Measurements from ENCODE around the gene PFDN5.
"Not testable (repeated sequence)": the region's sequence is repeated elsewhere in the genome, so short reads cannot be mapped to it uniquely, and the experiment has no call there.

Gene PFDN5

DNA sequence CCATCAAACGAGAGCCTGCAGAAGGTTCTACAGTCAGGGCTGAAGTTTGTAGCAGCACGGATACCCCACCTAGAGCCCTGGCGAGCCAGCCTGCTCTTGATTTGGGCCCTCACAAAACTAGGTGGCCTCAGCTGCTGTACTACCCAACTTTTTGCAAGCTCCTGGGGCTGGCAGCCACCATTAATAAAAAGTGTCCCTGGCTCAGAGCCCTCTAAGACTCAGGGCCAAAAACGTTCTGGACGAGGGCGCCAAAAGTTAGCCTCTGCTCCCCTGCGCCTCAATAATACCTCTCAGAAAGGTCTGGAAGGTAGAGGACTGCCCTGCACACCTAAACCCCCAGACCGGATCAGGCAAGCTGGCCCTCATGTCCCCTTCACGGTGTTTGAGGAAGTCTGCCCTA lies 8.9 kb upstream of the PFDN5 start:
- DNase-seq (ENCODE audit: low read depth in 2 of 3, low spot score in 1 of 3) = no peak

- DNase-seq (ENCODE audit: low read depth in 2 of 3, low spot score in 1 of 3) = peak in 1 of 3 donors; percentile 44
Measured at GRCh38 chr12:53287741-53288216, 7.6 kb upstream of the PFDN5 start.

- DNase-seq (ENCODE audit: low read depth in 2 of 3, low spot score in 1 of 3) = no peak
Measured at GRCh38 chr12:53288322-53288721, 7.0 kb upstream of the PFDN5 start.

- no peak for DNase-seq (ENCODE audit: low read depth in 2 of 3, low spot score in 1 of 3)
Measured at GRCh38 chr12:53289891-53290290, 5.5 kb upstream of the PFDN5 start.

GRCh38 chr12:53290661-53291060 lies 4.7 kb upstream of the PFDN5 start:
- DNase-seq (ENCODE audit: low read depth in 2 of 3, low spot score in 1 of 3) = no peak

DNA sequence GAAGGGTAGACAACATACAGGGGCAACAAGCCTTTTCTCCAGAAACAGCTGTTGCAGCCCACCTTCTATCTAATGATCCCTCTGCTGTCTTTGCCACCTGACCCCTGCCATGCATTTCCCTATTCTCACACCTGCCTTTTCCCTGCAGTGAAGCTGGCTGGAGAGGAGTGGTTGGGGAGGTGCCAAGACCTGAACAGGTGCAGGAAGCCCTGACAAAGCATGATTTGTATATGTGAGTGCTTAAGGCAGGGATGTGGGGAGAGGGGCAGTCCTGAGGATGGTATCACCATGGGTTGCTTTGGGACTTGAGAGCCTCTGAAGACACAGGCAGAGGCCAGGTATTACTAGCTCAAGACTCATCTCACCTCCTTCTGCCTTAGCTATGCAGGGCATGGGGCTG lies 2.9 kb upstream of the PFDN5 start:
- DNase-seq (ENCODE audit: low read depth in 2 of 3, low spot score in 1 of 3) = no peak

DNA sequence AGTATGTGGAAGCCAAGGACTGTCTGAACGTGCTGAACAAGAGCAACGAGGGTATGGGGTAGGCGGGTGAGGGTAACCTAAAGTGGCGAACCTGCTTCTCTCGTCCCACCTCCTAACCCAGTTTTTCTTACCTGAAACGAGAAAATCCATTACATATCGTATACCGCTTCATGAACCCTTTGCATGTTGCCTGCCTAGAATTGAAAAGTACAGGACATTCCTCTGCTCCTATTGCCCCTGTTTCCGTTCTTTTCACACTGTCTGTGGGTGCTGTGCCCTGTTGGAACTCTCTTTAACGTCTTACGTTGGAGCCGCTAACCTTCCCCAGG lies 513 bp downstream of the PFDN5 start:
- DNase-seq (ENCODE audit: low read depth in 2 of 3, low spot score in 1 of 3) = no peak

DNA sequence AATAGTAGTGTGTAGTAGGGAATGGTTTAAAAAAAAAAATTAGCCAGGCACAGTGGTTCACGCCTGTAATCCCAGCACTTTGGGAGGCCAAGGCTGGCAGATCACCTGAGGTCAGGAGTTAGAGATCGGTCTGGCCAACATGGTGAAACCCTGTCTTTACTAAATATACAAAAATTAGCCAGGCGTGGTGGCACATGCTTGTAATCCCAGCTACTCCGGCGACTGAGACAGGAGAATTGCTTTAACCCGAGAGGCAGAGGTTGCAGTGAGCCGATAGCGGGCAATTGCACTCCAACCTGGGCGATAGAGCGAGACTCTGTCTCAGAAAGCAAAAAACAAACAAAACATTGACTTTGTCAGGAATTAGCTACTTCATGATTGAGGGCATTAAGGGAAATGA lies 1.8 kb downstream of the PFDN5 start:
- DNase-seq (ENCODE audit: low read depth in 2 of 3, low spot score in 1 of 3) = not testable (repeated sequence)

- DNase-seq (ENCODE audit: low read depth in 2 of 3, low spot score in 1 of 3) = no peak
Measured at GRCh38 chr12:53298164-53298563, 2.8 kb downstream of the PFDN5 start.

DNA sequence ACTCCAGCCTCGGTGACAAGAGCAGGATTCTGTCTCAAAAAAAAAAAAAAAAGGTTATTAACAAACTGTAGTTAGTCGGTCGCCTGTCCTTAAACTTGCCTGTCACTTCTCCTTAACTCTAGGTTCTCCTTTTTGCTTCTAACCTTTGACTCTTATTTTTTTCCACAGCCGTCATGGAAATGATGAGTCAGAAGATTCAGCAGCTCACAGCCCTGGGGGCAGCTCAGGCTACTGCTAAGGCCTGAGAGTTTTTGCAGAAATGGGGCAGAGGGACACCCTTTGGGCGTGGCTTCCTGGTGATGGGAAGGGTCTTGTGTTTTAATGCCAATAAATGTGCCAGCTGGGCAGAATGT lies 3.7 kb downstream of the PFDN5 start:
- DNase-seq (ENCODE audit: low read depth in 2 of 3, low spot score in 1 of 3) = peak in 2 of 3 donors; percentile 29 to 78

DNA sequence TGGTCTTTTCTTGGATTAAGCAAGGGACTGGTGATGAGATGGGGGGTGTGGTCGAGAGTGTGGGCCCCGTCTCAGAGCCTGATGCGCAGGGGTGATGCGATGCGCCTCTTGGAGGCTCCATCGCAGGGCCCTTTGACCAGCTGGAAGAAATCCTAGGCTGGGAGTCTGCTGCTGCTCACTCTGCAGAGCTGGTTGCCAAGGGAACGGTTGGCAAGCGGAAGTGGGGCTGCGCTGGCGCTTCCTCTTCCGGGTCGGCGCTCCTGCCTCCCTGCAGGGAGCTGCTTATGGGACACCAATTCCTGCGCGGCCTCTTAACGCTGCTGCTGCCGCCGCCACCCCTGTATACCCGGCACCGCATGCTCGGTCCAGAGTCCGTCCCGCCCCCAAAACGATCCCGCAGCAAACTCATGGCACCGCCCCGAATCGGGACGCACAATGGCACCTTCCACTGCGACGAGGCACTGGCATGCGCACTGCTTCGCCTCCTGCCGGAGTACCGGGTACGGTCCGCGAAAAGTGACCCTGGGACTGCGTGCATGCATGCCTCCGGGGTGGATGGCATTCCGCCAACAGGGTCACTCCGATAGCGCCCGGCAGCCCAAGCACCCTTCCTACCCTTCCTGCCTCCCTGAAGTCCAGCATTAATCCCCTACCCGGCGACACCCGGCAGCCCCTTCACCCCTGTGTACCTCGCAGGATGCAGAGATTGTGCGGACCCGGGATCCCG lies 4.3 kb downstream of the PFDN5 start, which contains the start of gene MYG1:
MYG1 (plus strand) TSS at position 242 of the 727 bp plus-strand sequence; CDS start at position 285, 43 bp downstream.
- DNase-seq (ENCODE audit: low read depth in 2 of 3, low spot score in 1 of 3) = peak; percentile 76 to 84 (median 80)

DNA sequence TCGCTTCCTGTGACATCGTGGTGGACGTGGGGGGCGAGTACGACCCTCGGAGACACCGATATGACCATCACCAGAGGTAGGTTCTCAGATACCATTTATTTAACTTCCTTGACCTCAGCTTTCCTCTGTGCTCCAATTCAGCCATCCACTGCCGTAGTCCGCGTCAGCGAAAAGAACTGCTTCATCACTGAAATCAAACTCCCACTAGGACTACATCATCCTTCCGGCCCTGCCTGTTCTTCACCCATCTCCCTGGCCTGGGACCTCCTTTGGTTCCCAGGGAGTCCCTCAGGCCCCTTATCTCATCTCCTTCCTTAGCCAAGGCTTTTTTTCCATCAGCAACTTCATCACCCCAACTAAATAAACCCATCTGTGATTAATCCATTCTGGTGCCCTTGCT lies 4.8 kb downstream of the PFDN5 start:
- no peak for DNase-seq (ENCODE audit: low read depth in 2 of 3, low spot score in 1 of 3)

DNA sequence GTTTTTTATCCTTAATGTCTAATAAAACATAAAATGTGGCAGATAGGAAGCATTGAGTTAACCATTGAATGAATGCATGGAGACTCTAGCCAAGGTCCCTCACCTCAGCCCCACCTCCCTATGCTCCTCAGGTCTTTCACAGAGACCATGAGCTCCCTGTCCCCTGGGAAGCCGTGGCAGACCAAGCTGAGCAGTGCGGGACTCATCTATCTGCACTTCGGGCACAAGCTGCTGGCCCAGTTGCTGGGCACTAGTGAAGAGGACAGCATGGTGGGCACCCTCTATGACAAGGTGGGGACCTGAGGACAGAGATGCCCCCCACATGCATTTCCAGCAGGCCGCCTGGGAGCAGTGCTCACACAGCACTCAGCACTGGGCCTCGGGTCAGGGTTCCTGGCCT lies 7.6 kb downstream of the PFDN5 start:
- no peak for DNase-seq (ENCODE audit: low read depth in 2 of 3, low spot score in 1 of 3)

DNA sequence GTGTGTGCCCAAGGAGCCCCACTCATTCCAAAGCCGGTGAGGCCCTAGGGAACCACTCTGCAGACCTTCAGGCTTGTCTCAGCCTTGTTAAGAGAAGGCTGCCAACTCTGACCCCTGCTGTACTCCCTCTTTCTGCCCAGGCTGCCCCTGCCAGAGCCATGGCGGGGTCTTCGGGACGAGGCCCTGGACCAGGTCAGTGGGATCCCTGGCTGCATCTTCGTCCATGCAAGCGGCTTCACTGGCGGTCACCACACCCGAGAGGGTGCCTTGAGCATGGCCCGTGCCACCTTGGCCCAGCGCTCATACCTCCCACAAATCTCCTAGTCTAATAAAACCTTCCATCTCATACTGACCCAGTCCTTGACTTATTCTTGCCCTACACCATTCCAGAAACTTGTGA lies 11.5 kb downstream of the PFDN5 start:
- no peak for DNase-seq (ENCODE audit: low read depth in 2 of 3, low spot score in 1 of 3)

DNA sequence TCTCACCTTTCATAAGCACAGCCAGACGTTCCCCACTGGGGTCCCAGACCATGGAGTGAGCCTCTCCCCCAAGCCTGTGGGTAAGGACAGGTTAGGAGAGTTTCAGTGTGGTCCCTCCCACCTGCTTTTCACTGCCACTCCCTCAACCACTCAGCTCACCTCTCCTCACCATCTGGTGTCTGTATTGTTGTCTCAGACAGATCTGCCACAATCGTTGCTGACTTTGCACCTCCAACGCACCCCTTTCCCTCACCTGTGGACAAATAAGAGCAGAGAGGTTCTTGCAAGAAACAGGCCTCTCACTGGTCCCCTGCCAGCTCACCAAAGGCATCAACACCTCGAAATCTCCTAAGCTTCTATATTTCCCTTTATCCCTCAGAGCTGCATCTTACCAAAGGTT lies 12.9 kb downstream of the PFDN5 start:
- no peak for DNase-seq (ENCODE audit: low read depth in 2 of 3, low spot score in 1 of 3)

DNA sequence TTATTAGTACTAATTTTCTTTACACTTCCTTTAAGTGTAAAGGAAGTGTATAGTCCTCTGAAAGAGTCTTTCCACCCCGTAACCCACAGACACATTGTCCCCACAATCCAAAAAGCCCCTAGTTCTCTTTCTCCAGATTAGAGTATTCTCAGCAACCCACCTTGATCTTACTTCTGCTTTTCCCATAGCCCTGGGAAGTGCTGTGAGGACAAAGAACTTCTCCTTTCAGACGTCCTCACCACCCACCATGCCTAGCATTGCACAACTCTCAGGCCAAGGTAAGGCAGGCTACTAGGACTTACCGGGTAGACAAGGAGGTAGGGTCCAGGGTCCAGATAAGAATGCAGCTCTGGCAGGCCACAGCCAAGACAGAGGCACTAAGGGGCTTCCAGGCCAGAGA lies 18.7 kb downstream of the PFDN5 start:
- DNase-seq (ENCODE audit: low read depth in 2 of 3, low spot score in 1 of 3) = no peak

DNA sequence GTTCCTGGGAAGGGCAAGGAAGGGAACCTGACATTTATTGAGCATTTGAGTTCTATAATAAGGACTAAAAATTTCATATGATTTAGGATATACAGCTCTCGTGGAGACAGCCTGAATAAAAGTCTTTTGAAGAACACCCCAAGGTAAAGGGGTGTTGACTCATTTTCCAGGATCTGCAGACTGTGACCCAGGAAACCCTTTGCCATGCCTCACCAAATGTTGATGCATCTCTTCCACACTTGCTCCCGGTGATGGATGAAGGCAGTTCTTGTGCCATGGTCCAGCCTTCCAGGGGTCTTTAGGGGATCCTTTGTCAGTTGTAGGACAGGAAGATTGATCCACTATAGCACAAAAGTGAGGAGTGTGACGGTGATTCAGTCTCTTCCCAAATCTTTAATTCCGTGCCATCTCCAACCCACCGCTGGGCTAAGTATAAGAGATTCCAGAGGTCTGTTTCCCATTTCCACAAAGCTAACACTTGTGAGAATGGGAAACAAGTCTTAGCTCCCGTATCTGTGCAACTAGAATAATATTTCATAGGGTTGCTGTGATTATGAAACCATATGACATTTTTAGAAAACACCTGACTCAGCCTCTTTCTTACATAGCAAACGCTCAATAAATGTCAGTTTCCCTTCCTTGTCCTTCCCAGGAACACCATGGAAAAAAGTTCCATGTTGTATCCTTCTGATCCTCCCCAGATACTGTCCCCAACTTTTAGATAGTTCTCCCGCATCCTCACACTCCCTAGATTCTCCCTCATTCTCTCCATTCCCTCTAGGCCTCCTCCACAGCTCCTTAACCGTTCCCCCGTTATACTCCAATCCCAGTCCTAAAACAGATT lies 25.2 kb downstream of the PFDN5 start:
- no peak for DNase-seq (ENCODE audit: low read depth in 2 of 3, low spot score in 1 of 3)

GRCh38 chr12:53324113-53324778 lies 28.9 kb downstream of the PFDN5 start:
- DNase-seq (ENCODE audit: low read depth in 2 of 3, low spot score in 1 of 3) = peak in 2 of 3 donors; percentile 43 to 49

- peak; percentile 82 to 89 (median 82) for DNase-seq (ENCODE audit: low read depth in 2 of 3, low spot score in 1 of 3)
Measured at GRCh38 chr12:53324779-53325510, 29.6 kb downstream of the PFDN5 start.

- no peak for DNase-seq (ENCODE audit: low read depth in 2 of 3, low spot score in 1 of 3)
Measured at GRCh38 chr12:53325511-53326061, 30.2 kb downstream of the PFDN5 start.
